Stimulated activated CD4-positive, alpha-beta T cell treated with anti-CD3 and anti-CD28 coated beads, Interleukin-12 subunit alpha, Interleukin-12 subunit beta, amount 100 ng/mL, for 4 hours (primary cell): Measurements from ENCODE around the gene VPS26B.
"Not testable (repeated sequence)": the region's sequence is repeated elsewhere in the genome, so short reads cannot be mapped to it uniquely, and the experiment has no call there.

Source experiments
- DNase-seq: peaks from one replicate; pipeline ENCODE4 v3.0.0-alpha.2; 2020

VPS26B gene

GRCh38 chr11:134283461-134284230, 59.2 kb downstream of the VPS26B start:
- no peak for DNase-seq

GRCh38 chr11:134284349-134284748, 59.9 kb downstream of the VPS26B start:
- not testable (repeated sequence) for DNase-seq

- DNase-seq, result no peak
Measured at GRCh38 chr11:134287561-134287960, 63.1 kb downstream of the VPS26B start.

DNA sequence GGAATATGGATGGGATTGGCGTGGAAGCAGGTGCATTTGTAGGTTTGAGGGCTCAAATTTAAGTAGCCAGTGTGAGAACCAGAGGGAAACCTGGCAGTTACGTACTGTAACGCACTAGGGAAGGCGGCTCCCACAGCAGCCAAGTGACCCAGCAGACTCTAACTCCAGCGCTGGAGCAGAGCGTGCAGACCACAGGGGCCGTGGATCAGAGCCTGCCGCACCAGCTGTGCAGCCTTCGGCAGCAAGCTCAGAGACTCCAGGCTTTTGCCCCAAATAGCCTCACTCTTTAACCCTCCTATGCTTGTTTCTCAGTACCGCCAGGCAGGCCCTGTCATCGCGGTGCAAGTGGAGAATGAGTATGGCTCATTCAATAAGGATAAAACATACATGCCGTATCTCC, 64.0 kb downstream of the VPS26B start:
- no peak for DNase-seq

- no peak for DNase-seq
Measured at GRCh38 chr11:134289167-134289566, 64.7 kb downstream of the VPS26B start.

GRCh38 chr11:134289789-134290188, 65.3 kb downstream of the VPS26B start:
- no peak for DNase-seq

DNA sequence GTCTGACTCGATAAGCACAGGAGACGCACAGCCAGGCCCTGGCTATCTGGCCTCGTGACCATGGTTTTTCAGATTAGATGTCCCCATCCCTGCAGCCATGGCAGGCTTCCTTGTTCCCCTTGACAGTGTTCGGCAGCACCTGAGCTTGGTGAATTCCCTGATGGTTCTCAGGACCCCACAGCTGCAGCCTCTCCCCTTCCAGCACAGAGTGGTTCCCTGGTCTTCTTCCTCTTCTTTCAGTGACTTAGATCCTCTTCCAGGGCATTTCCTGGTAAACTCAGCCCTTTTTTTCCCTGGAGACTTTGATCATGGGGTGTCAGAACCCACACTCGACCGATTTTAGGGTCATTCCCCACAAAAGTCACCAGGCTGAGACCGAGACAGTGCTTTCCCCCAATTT, 66.2 kb downstream of the VPS26B start:
- DNase-seq, result no peak

- no peak for DNase-seq
Measured at GRCh38 chr11:134291196-134291595, 66.7 kb downstream of the VPS26B start.

GRCh38 chr11:134292661-134293060, 68.2 kb downstream of the VPS26B start:
- no peak for DNase-seq

DNA sequence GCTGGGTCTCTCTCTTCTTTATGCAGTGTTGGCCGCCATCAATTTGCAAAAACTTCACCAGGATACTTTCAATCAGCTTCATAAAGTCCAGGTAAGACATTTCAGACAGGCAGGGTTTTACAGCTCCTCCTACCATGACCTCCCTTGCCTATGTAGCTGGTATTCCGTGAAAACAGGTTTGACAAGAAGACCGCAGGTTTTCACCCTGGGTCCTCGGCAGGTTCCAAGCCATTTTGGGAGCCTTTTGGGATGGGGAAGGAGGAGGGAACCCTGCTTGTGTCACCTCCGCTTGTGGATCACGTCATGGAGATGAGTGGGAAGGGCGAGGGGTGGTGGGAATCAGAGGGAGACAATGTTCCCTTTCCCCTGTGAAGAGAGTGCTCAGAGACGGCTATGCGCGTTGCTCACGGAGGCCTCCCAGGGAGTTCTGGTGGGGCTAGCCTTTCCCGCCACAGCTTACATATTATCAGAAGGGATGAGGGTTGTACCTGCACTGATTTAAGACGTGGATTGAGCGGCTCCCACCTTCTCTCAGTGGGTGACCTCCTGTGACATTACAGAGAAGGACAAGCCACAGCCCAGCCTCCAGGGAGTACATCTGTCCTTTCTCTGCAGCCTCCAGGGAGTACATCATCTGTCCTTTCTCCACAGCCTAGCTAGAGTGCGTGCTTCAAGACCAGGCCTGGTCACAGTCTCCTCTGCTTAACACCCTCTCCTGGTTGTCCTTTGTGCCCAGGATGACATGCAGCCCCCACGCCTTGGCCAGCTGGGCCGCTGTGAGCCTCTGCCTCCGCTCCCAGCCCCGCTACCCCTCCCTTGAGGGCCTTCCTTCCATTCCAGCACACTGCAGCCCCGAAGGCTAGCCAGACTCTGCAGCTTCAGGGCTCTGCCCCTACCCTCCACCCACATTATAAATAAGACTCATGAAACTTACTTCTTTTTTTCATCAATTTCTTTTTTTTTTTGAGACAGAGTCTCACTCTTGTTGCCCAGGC, 68.9 kb downstream of the VPS26B start:
- no peak for DNase-seq

DNA sequence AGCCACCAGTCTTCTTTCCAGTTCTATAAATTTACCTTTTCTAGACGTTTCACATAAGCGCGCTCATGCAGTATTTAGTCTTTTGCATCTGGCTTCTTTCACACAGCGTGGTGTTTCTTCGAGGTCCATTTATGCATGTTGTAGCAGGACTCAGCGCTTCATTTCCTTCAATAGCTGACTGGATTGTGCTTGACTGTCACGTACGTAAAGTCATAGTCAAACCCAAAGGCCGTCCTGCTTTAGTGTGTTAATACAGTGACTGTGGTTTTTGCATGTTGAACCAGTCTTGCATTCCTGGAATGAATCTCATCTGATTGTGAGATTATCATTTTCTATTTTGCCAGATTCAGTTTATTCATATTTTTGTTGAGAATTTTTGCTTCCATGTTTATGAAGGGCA, 70.2 kb downstream of the VPS26B start:
- DNase-seq, result no peak
